Stimulated activated CD4-positive, alpha-beta T cell treated with anti-CD3 and anti-CD28 coated beads, Interleukin-12 subunit alpha, Interleukin-12 subunit beta, amount 100 ng/mL, for 4 hours (primary cell): ENCODE data around the gene RNF183.
A peak's percentile ranks its signal among the peaks of the same experiment; 100 is the strongest.

Experiments used
- DNase-seq: peaks from one replicate; pipeline ENCODE4 v3.0.0-alpha.2; 2020

Gene RNF183, protein sequence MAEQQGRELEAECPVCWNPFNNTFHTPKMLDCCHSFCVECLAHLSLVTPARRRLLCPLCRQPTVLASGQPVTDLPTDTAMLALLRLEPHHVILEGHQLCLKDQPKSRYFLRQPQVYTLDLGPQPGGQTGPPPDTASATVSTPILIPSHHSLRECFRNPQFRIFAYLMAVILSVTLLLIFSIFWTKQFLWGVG

DNA sequence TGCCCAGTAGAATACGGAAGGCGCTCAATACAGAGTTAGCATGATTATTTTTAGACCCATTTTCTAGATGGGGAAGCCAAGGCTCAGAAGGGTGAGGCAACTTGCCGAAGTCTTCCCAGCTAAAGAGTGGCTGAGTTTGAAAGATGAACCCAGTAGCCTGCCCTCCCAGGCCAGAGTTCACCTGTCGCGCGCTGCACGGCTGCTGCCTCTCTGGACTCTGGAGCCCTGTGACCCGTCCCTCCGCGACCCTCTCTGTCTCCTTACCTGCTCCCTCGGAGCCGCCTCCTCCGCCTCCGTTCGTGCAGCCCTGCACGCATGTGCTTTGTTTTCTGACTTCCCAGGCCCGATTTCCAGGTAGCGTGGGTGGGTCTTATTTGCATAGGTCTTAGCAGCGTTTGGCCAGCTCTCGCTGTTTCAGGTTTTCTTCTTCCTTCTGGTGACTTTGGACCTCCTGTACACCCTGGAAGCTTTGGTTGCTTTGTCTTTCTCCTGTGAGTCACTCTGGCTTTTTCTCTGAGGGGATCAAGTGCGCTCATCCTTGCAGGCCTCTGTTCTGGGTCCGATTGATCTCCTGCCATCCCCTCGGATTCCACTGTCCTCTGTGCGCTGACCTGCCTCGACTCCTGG, at the start of gene RNF183:
RNF183 (minus strand) TSS at position 585 of the 627 bp plus-strand sequence. CDS start 5,192 bp downstream, outside the sequence.
- no peak for DNase-seq

DNA sequence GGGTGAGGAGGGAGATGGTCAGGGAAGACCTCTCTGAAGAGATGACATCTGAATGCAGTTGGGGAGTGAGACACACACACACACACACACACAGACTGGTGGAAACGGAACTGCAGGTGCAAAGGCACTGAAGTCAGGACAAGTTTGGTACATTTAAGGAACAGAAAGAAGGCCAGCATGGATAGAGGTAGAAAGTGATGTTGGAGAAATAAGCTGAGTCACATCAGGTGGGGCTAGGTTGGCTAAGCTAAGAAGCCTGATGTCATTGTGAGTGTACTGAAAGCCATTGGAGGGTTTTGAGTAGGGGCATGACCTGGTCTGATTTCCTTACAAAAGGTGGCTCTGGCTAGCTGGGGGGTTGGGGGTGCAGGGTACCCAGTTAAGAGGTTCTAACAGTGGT, 49.2 kb upstream of the RNF183 start:
- DNase-seq: no peak

DNA sequence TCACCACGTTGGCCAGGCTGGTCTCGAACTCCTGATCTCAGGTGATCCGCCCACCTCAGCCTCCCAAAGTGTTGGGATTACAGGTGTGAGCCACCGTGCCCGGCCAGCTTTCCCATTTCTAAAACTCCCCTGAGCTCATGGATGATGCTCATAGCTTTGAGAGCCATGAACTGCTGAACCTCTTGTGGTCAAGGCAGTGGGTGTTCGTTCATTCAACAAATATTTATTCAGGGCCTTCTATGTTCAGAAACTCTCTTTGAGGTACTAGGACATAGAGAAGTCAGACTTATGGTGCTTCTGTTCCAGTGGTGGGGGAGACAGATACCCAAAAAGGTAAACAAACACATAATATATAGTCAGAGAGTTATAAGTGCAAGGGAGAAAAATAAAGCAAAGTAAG, 48.8 kb upstream of the RNF183 start:
- DNase-seq: no peak

DNA sequence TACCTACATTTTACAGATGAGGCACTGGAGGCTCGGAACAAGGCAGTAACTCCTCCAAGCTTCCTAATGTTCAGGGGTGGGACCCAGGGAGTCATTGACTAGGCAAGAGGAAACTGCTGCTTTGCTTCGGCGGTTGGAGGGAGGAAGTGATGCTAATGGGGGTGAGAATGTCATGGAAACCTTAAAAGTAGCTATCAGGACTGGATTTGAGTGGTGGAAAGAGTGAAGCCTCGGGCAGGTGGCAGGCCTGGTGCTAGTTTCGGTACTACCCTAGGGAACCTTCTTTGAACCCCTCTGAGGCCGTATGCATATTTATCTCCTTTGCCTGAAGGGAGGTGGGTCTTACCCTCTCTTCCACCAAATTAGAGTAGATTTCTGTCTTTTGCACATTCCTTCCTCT, 47.8 kb upstream of the RNF183 start:
- no peak for DNase-seq

DNA sequence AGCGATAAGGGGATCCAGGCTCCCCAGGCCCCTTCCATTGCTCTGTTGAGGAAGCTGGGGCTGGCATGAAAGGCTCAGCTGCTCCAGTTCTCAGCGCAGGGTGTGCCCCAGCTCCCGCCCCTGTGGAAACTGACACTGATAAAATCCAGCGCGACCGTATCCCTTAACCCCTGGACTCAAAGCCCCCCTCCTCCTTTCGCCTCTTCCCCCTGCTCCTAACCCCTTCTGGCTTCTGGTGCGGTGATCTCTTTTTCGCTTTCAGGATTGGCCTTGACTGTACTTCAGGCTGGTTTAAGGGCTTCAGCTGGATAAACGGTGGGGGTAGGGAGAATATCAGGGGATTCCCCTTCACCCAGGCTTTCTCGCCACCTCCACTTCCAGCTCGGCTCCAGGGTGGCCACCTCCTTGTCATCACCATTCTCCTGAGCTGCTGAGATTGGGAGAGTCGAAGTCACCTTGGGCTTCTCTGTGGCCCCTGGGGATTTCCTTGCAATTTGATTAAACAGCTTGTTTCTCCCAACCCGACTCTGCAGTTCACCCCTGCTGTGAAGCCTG, 47.0 kb upstream of the RNF183 start:
- DNase-seq: no peak

DNA sequence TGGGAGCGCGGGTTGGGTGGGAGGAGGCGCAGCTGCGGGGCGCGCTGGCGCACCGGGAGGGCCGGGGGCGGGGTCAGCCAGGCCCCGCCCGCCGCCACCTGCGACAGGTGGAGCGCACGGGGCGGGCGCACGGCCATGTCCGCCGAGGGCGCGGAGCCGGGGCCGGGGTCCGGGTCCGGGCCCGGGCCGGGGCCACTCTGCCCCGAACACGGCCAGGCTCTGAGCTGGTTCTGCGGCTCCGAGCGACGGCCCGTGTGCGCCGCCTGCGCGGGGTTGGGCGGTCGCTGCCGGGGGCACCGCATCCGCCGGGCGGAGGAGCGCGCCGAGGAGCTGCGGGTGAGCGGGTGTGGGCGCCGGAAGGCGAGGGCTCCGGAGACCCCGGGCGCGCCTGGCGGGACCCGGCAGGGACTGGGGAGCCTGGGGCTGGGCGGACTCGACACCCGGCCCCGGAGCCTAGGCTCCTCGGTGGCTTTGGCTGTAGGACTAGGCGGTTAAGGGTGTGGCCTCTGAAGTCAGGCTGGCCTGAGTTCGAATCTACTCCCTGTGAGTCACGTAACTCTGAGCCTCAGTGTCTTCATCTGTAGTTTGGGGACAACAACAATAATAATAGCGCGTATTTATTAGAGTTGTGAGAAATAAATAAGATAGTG, 46.4 kb upstream of the RNF183 start, which contains the start of gene BSPRY:
BSPRY (plus strand) TSS at position 97 of the 650 bp plus-strand sequence; CDS start at position 136, 39 bp downstream.
- DNase-seq: no peak

DNA sequence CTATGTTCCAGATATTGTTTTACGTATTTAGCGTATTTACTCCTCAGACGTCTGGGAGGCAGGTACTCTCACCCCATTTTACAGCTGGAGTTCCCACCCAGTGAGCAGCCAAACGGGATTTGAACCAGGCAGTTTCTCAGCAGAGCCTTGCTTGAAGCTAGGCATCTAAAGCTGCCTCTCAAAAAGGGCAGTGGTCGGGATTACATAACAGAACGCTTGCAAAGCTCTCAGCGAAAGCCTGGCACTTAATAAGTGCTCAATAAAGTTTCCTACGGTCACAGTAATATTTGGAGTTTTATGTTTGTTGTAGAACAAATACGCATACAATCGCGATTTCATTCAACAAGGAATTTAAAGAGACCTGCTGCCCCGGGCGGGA, 45.9 kb upstream of the RNF183 start:
- DNase-seq: no peak

DNA sequence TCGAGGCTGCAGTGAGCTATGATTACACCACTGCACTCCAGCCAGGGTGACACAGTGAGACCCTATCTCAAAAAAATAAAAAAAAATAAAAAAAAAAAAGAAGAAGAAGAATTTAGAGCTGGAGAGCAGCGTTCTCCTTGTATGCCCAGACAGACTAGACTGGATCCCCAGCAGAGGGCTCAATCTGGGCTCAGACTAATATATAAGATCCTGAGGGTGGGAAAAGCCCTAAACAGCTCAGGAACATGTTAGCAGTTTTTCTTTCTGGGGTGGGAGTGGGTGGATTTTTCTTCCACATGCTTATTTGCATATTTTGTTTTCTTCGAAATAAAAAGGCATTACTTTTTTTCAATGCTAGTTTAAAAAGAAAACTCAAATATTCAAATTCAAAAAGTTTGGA, 45.3 kb upstream of the RNF183 start:
- DNase-seq: no peak

DNA sequence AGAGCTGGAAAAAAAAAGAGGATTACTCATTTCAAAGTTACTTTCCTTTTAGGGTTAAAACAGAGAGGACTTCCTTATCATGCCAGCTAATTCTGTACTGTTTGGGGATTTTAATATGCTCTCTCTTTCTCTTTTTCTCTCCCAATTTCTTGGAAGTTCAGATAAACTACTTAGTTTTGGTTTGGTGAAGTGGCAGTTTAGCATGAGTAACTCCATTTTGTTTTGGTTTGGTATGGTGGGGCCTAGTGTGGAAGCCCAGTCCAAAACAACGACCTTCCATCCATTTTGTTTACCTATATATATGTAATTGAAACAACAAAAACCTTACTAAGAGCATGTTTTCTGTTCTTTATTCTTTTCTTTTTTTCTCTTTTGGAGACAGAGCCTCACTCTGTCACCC, 42.5 kb upstream of the RNF183 start:
- no peak for DNase-seq

DNA sequence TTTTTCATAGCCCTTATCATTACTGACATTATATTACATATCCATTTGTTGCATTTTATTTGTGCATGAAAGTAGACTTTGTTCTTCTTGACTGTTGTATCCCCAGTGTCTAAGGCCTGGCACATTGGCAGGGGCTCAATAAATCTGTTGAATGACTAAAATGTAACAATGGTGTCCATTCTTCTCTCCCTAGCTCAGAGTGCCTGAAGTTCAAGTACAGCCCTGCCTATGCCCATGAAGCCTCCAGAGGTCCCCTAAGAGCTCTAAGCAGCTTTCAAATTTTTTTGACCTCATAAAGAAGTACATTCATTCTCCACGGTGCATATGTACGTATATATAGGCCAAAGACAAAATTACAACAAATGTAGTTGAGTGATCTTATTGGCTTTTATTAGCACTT, 42.0 kb upstream of the RNF183 start:
- DNase-seq: no peak

DNA sequence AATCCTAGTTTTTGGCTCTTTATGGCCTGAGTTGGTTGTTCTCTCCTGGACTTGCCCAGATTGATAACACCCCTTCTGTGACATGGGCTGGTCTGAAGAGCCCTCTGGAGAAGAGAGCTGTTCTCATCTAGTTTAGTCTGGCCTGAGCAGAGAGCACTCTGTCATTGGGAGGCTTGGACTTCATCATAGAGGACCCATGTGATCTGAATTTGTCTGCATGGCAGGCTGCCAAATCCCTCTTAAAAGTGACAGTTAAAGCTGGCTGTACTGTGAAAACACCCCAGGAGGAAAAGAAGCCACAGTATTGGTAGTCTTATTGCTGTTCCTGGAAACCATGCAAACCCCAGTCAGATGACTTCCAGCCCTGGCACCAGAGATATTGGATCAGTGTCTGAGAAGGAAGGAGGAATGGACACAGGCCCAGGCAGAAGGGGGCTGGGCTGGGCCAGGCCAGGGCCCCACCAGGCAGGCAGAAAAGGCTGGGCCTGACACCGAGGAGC, 40.6 kb upstream of the RNF183 start:
- DNase-seq: no peak

DNA sequence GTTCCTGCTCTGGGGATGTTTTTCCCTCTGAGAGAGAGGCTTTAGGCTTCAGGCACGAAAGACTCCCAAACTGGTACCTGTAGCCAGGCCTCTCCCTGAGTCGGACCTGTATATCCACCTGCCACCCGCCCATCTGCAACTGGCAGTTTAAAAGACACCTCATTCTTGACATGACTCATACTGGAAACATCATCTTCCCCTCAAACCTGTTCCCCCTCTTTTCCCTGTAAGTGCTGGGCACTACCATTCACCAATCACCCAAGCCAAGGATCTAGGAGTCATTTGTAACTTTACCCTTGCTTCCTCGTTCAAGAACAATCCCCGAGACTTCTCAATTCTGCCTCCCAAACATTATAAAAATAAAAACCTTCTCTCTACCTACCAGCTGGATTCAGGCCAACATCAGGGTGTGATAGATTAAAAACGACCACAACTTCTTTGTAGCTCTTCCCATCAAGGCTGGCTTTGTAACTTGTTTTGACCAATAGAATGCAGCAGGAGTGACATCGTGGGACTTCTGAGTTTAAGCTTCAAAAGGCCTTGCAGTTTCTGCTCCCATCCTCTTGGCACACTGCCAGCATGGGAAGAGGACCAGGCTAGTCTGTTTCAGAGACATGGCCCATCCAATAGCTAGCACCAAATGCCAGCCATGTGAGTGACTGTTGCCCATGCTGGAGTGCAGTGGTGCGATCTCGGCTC, 38.7 kb upstream of the RNF183 start:
- DNase-seq: no peak

DNA sequence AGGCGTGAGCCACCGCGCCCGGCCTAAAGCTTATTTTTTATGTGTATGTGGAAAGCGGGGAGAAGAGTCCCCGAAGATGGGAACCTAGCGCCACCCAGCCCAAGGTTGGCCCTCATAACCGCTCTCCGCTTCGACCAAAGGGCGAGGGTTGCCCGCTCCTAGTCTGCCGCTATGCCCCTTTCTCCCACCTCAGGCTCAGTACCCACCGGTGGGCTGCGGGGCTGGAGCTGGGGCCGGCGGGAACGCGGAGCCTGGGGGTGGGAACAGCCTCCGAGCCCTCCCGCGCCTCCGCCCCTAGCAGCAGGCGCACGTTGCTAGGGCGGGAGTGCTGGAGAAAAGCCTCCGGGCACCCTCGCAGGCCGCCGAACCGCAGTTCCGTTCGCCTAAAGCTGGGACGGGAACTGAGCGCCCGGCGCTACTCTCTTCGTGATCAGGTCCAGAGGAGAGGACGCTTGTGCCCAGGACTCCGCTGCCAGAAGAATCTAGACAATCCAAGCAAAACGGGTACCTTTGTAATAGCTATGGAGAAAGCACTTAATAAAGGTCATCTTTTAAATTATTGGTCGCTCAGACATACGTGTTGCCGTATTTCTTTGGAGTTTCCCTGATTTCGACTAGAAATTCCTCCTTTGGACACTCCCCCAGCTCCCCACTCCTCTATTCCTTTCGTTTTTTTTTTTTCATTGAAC, 37.0 kb upstream of the RNF183 start, which contains the start of gene WDR31:
WDR31 (minus strand) TSS at position 265 of the 689 bp plus-strand sequence. CDS start 8,253 bp downstream, outside the sequence.
- peak; percentile 80 for DNase-seq

DNA sequence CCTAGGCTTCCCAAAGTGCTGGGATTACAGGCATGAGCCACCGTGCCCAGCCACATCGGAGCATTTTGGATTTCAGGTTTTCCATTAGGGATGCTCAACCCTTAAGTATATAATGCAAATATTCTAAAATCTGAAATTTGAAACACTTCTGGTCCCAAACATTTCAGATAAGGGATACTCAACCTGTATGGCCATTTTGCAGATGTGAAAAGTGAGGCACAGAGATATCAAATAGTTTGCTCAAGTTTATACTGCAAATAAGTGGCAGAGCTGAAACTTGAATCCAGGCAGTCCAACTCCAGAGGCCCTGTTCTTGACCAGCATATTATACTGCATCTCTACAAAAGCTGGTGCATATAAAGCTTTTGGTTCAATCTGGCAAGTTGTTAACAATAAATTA, 34.5 kb upstream of the RNF183 start:
- no peak for DNase-seq

DNA sequence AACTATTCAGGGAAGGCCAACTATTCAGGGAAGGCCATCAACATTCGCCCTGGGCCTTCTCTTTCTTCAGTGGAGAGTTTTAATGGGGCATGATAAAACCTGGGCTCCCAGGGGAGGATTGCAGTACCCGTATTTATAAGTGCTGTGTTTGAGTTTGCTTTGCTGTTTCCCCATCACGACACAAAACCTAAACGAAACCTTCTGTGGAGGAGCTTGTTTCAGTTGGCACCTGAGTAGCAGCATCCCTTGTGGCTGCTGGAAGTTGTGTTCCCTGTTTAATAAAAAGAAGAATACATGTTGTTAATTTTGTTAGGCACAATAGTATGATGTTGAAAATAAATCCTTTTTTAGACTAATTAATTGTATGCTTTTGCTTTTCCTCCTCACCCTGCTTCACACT, 28.6 kb upstream of the RNF183 start:
- no peak for DNase-seq

DNA sequence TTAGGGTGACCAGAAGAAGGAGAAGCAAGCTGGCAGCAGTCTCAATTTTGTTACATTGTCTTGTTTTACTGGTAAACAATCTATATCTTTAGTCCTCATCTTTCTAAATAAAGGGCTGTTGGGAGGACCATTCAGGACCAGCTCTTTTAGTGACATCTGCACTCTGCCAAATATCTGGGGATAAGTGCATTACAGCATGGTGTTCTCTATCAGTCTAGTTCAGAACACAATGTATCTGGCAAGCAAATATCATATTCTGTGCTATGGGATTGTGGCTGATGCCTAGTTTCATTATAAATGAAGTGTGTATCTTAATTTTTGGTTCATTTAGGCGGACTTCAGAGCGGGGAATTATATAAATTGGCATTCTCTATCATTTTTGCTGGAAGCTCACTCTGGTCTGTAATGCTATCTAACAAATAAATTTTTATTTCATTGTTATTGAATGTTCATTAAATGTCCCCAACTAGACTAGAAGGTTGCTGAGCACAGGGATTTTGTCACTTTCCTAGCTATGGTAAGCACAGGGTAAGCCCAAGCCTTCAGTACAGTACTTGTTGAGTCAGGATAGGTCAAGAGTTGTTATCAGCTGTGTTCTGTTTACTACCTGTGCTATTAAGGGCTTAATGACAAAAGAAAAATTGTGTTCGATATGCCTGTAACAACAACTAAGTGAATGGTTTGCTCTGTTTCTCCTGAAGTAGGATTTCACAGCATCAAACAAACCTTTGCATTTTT, 25.0 kb upstream of the RNF183 start:
- no peak for DNase-seq

DNA sequence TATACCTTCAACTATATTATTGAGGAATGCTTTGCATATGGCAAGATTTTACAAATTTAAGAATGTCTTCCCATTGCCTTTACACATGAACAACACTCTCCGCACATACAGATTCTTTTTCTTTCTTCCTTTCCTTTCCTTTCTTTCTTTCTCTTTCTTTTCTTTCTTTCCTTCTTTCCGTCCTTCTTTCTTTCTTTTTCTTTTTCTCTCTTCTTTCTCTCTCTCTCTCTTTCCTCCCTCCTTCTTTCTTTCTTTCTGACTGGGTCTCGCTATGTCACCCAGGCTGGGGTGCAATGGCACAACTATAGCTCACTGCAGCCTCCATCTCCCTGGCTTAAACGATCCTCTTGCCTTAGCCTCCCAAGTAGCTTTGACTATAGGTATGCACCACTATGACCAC, 23.1 kb upstream of the RNF183 start:
- DNase-seq: no peak

DNA sequence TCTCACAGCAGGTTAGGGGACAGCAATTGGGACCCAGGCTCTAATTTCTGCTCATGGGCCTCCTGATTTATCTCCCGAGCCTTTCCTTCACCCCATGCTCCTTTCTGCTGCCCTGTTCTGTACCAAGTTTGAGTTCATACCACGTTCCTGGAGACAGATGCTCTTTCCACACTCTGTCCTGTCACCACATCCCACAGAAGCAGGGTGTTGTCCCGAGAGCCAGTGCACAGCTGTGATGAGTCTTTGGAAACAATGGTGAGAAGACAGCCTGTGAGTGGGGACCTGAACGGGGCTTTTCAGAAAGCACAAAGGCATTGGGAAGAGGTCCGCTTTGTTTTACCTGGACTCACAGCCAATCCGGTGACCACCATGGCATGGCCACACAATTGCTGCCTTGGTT, 19.5 kb upstream of the RNF183 start:
- no peak for DNase-seq

DNA sequence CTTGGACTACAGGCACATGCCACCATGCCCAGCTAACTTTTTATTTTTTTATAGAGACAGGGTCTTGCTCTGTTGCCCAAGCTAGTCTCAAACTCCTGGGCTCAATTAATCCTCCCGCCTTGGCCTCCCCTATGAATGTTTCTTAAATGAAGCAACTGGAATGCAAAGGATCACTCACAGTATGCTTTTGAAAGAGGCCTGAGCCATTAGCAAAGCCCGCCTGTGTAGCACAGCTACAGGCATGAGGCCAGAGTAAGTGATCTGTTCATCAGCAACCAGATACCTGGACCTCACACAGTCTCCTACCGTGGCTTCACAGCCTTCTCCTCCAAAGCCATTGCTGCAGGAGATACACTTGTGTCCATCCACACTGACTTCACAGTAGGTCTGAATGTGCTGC, 16.9 kb upstream of the RNF183 start:
- no peak for DNase-seq

DNA sequence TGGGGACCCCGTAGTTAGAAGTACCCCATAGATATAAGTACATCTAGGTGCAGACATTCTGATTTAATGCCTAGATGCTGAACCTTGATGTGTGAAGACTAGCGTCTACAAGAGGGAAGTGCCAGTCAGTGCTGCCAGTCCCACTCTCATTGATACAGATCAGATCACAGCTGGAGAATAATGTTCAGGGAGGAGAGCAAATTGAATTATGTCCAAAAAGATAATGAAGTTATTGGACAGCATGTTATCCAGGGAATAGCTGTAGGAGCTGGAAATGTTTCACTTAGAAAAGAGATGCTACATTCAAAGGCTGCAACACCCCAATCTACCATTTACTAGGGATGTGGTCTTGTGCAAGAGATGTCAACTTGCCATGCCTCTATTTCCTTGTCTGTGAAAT, 15.9 kb upstream of the RNF183 start:
- DNase-seq: no peak

DNA sequence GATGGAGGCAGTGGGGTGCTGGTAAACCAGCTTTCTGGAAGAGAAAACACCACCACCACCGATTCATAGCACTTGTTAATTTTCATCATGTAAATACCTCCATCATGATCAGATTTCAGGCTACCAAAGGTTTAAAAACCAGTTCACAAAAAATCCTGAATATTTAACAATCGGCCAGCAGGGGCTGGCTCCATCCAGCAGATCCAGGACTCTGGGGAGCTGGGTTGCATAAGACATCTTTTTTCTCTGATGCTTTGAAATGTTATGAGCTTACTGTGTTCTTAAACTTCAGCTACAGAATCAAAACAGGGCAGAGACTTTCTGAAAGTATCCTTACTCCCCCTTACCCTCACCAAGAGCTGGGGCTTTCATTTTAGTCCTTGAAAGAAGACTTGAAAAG, 14.6 kb upstream of the RNF183 start:
- DNase-seq: no peak

DNA sequence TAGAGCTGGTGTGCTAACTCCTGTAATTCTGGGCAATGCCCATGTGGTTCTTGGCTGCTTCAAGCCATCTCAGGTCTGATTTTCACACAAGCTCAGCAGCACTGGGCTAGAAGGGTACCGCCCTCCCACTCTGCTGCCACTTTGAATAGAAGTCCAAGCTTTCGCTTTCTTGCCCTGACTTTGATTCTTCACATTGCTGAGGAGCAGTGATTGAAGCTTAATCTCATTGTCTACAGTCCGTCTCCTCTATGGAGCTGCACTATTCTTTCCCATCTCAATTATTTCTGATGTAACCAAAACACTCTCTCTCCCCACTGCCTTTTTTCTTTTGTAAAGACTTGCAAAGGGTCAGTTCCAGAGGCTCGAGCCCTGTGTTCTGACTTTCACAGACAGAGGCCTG, 12.9 kb upstream of the RNF183 start:
- DNase-seq: no peak
